ENCODE measurements around the gene CAPN13.

DNA sequence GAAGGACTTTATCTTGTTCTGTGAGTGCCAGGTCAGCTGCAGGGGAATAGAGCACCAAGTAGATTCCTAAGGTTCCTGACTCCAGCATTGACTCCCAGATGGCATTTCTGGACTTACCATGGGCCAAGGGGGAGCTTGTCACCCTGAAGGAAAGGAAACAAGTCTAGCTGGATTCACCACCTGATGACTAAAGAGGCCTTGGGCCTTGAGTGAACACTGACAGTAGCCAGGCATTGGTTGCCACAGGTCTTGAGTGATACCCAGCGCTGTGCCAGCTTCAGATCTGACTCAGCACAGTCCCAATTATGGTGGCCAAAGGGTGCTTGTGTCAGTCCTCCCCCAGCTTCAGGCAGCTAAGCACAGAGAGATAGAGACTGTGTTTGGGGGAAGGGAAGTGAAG, 40.1 kb upstream of the CAPN13 start:
- no peak for TF ChIP-seq POLR2A (IDR thresholded peaks at IDR 0.05)
- TF ChIP-seq, protein P1, sequence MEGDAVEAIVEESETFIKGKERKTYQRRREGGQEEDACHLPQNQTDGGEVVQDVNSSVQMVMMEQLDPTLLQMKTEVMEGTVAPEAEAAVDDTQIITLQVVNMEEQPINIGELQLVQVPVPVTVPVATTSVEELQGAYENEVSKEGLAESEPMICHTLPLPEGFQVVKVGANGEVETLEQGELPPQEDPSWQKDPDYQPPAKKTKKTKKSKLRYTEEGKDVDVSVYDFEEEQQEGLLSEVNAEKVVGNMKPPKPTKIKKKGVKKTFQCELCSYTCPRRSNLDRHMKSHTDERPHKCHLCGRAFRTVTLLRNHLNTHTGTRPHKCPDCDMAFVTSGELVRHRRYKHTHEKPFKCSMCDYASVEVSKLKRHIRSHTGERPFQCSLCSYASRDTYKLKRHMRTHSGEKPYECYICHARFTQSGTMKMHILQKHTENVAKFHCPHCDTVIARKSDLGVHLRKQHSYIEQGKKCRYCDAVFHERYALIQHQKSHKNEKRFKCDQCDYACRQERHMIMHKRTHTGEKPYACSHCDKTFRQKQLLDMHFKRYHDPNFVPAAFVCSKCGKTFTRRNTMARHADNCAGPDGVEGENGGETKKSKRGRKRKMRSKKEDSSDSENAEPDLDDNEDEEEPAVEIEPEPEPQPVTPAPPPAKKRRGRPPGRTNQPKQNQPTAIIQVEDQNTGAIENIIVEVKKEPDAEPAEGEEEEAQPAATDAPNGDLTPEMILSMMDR (IDR thresholded peaks at IDR 0.05) = no peak

Data from heart left ventricle (tissue), 13 donors.